A172 (cell line): ENCODE results near the gene ANP32A. TPM values are rescaled to one million over a fixed set of nuclear protein-coding genes. Genes with fewer than 3 reads are reported as not detected.

ENCODE experiments used
- DNase-seq: peaks from one replicate; pipeline ENCODE4 v3.0.0-alpha.2; 2015; ENCODE audit warnings: low spot score
- total RNA-seq: library from RNA; depleted of rRNA; stranded (reverse); fragments of >200 nt; shearing (Covaris generic); gene quantifications from 2 replicates; pipeline ENCODE4 v1.2.3, GENCODE V29; 2014; rRNA removed

ANP32A gene
- total RNA-seq, 1 experiment from 2014 or later, result 70.4 TPM

DNA sequence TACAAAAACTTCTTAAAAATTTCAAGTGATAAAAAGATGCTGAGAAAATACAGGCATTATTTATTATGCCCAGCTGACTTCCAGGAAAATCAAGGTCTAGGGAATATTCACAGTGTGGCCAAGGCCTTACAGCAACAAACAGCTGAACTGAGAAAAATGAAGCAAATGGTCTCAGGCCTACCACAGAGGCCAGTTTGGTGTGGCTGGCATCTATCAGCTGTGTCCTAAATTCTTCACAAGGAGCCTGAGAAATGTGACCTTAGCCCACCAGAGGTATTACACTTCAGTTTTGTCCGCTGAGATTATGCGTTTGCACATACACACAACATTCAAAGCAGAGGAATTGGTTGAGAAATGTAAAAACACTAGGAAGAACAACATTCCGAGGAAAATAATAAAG lies 77.4 kb downstream of the ANP32A start:
- no peak for DNase-seq

- no peak for DNase-seq
Measured at GRCh38 chr15:68739390-68740080, 81.2 kb downstream of the ANP32A start.

DNA sequence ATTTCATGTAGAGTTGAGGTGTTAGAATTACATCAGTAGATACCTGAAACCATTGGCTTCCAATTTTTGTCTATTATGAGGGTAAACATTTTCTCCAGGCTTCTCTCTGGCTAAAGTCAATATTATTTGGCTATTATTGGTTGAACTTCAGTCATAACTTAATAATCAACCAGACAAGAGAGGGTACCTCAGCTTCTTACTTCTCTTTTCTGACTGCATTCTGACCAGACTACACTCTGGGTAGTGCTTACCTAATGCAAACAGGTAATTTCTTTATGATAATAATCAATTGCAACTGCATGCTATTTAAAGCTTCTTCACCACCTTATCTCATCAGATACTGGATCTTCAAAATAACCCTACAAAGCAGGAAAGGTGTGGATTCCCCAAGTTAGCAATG lies 85.1 kb downstream of the ANP32A start:
- no peak for DNase-seq

- no peak for DNase-seq
Measured at GRCh38 chr15:68734881-68735280, 85.8 kb downstream of the ANP32A start.

DNA sequence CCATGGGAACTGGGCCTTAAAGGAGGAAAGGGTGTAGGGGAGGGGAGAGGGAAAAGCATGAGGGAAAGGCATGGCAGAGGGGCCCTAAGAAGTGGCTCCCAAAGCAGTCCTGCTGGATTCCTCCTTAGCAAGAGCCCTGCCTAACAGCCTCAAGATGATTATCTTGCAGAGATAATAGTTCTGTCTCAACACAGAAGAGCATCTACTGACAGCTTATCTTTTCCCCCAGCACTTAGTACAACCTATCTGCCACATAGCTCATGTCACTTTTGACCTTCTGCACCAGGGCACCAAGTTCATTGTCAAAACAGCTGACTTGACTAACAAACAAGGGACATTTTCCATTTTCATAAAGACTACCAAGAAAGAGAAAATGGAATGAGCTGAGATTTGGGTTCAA lies 86.3 kb downstream of the ANP32A start:
- no peak for DNase-seq

- DNase-seq, result no peak
Measured at GRCh38 chr15:68733666-68734065, 87.0 kb downstream of the ANP32A start.

DNA sequence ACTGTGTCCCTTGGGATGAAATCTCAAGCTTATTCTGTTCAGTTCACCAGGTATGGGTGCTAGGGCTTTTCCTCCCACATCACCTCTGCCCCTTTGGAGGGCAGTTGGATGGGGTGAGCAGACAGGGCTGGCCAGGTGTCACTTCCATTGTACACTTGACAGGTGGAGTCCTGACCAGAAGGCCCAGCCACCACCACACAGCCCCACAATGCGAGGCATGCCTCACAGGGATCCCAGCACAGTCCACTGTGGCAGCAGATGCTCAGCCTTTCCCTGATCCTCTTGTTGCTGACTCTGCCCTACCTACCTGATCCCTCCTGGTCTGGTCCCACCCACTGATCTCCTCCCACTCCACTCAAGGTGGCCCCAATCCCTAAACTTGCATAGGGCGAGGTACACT lies 88.2 kb downstream of the ANP32A start:
- no peak for DNase-seq

GRCh38 chr15:68730976-68731897 lies 89.5 kb downstream of the ANP32A start:
- DNase-seq, result no peak

DNA sequence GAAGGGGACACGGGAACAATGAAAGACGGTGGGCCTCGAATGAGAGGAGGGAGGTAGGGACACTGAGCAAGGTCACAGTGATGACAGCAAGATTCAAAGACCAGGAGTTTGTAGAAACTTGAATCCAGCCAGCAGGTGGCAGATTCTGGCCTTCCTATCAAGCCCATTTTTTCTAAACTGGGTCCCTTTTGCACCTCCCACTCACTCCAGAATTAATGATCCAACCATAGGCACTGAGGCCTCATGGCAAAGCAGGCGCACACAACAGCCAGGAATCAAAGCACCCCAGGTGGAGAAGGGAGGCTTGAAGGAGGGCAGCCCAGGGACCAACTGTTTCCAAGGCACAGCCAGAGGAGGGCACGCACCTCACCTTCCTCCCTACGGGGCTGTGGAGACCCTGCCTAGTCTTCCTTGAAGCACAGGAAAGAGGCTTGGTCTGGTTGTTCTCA lies 90.2 kb downstream of the ANP32A start:
- peak; percentile 16 for DNase-seq

DNA sequence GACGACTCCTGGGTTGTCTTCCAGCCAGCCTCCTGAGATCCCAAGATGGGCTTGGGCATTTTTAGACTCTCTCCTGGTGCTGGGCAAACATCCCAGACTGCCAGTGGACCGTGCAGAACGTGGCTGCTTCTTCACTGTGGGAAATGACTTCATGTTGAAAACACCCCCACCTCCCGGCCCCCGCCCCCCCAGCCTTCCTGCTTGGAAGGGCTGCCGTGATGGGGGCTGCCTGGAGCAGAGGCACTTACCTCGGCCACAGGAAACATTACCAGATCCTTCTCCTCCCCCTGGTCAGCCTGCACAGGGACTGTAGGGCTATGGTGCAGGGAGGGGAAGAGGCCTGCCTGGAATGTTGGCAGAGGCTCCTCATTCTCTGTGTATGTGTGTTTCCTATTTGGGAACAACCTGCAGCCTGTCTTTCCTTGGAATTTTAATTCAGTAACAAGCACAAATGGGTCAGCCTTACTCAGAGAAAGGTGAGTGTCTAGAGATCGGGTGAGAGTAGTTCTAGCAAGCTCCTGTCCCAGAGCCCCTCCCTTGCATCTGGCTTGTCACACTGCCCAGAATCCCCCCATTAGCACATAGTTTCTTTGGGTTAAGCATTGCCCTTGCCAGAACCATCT lies 90.8 kb downstream of the ANP32A start:
- no peak for DNase-seq

Other genes with a start within 250 kb of the ANP32A start
- gene CORO2B, start 241.9 kb downstream of the ANP32A start, total RNA-seq, result 0.43 and 1.2 TPM in 2 replicates
- gene SPESP1, start 109.6 kb upstream of the ANP32A start, total RNA-seq, result not detected in 2 replicates
- not detected in 2 replicates for gene NOX5, start 193.8 kb upstream of the ANP32A start, total RNA-seq